HepG2 (cell line): ENCODE results near the gene GPAM. TPM values are rescaled to one million over a fixed set of nuclear protein-coding genes. Genes with fewer than 3 reads are reported as not detected.

Experiments used
- ATAC-seq: fragments of 200-7000 bp; cut with Tn5 transposase; 3 replicates; pipeline ENCODE4 v1.9.1; 2020; ENCODE audit warnings: mild to moderate bottlenecking, moderate library complexity
- BruUV-seq: library from RNA; stranded (reverse); fragments of 400-500 nt; replicated peaks from 2 replicates; lab custom pipeline; 2021; lab: Mats Ljungman, UMichigan
- CTCF ChIA-PET: fragments of 300-600 bp; formaldehyde crosslinking; extraction: SDS; loops from one replicate; lab custom pipeline; 2021; ENCODE audit warnings: low total read pairs, inconsistent platforms, low intra/inter-chr PET ratio; lab: Yijun Ruan, JAX
- POLR2A ChIA-PET: fragments of 350-600 bp; sonication (Branson Sonifier 250); formaldehyde crosslinking; loops from one replicate; lab custom pipeline; 2020; ENCODE audit warnings: antibody characterized with exemption, inconsistent platforms; lab: Yijun Ruan, JAX
- DNase-seq: peaks from one replicate; pipeline ENCODE4 v3.0.0-alpha.2; 2015; ENCODE audit warnings: low spot score
- FAIRE-seq: peaks from 3 replicates; lab custom pipeline; 2011; peaks lifted over from hg19 to GRCh38; lab: Jason Lieb, UNC
- H2AFZ ChIP-seq: one replicate; pipeline ENCODE4 v1.6.1; 2011; ENCODE audit warnings: low read length, inconsistent platforms
- H3K27ac ChIP-seq: fragments of 300-600 bp; 3 replicates; pipeline ENCODE4 v1.8.0; 2011; ENCODE audit warnings: mixed run types, mild to moderate bottlenecking, mixed read lengths, low read length, inconsistent platforms; ENCODE audit not compliant: insufficient read depth; ENCODE audit errors: extremely low read length
- H3K27me3 ChIP-seq, 2 experiments: fragments of 200-600 bp in 1 of 2; 2 replicates in 1 of 2; 3 replicates in 1 of 2; pipeline versions ENCODE4 v1.6.0 to v1.8.0; 2011; ENCODE audit warnings: low read length in 2 of 2, mild to moderate bottlenecking in 2 of 2, moderate library complexity in 2 of 2, inconsistent platforms in 1 of 2; ENCODE audit not compliant: insufficient read depth in 2 of 2, control insufficient read depth in 1 of 2
- H3K36me3 ChIP-seq, 2 experiments: fragments of 200-600 bp in 1 of 2; replicated peaks in 1 of 2; 2 replicates in 1 of 2; 3 replicates in 1 of 2; pipeline versions ENCODE4 v1.5.1 to v1.8.0; 2011; ENCODE audit warnings: low read length in 2 of 2, inconsistent platforms in 1 of 2; ENCODE audit not compliant: insufficient read depth in 2 of 2, control insufficient read depth in 1 of 2
- H3K4me1 ChIP-seq: 2 replicates; pipeline ENCODE4 v1.5.1; 2012; ENCODE audit warnings: low read length, inconsistent platforms; ENCODE audit not compliant: insufficient read depth
- H3K4me2 ChIP-seq: 2 replicates; pipeline ENCODE4 v1.6.0; 2011; ENCODE audit warnings: low read depth, low read length, inconsistent platforms
- H3K4me3 ChIP-seq, 3 experiments: fragments of 200-600 bp in 1 of 3; sonication (generic), shearing (Covaris generic) in 1 of 3; replicated peaks in 1 of 3; 2 replicates each; pipeline ENCODE4 v1.5.1; 2011 to 2016; ENCODE audit warnings: low read length in 3 of 3, inconsistent platforms in 2 of 3, low read depth in 2 of 3, mild to moderate bottlenecking in 2 of 3, control low read depth in 1 of 3, mixed read lengths in 1 of 3; ENCODE audit not compliant: insufficient read depth in 1 of 3
- H3K79me2 ChIP-seq: one replicate; pipeline ENCODE4 v1.6.1; 2011; ENCODE audit warnings: low read length, inconsistent platforms; ENCODE audit not compliant: insufficient read depth
- H3K9ac ChIP-seq: 2 replicates; pipeline ENCODE4 v1.6.0; 2011; ENCODE audit warnings: mild to moderate bottlenecking, low read depth, low read length, inconsistent platforms; ENCODE audit not compliant: insufficient read depth
- H3K9me3 ChIP-seq: 2 replicates; pipeline ENCODE4 v1.5.1; 2012; ENCODE audit warnings: mild to moderate bottlenecking, low read length
- H4K20me1 ChIP-seq: 2 replicates; pipeline ENCODE4 v1.6.0; 2011; ENCODE audit warnings: inconsistent platforms, mild to moderate bottlenecking, low read length, moderate library complexity; ENCODE audit not compliant: insufficient read depth
- BCL6 ChIP-seq: IDR thresholded peaks from 2 replicates; pipeline ENCODE4 v1.6.1; 2016; ENCODE audit warnings: missing genetic modification reagents, missing compliant biosample characterization
- ETV6 ChIP-seq: sonication (generic); formaldehyde crosslinking; conservative IDR thresholded peaks from 2 replicates; pipeline ENCODE4 v1.4.0; 2020; ENCODE audit warnings: missing genetic modification reagents
- FLYWCH1 ChIP-seq: sonication (generic); formaldehyde crosslinking; IDR thresholded peaks from 2 replicates; pipeline ENCODE4 v1.8.1; 2023; ENCODE audit warnings: mild to moderate bottlenecking, missing genetic modification reagents
- HDAC6 ChIP-seq: fragments of 200-600 bp; sonication (generic); IDR thresholded peaks from 2 replicates; pipeline ENCODE4 v1.7.0; 2017; ENCODE audit warnings: mild to moderate bottlenecking, antibody characterized with exemption, low read length, low read depth
- ISL2 ChIP-seq: sonication (generic); formaldehyde crosslinking; IDR thresholded peaks from 2 replicates; pipeline ENCODE4 v1.5.0; 2020; ENCODE audit warnings: missing genetic modification reagents
- RXRA ChIP-seq: sonication (generic); formaldehyde crosslinking; IDR thresholded peaks from 2 replicates; pipeline ENCODE4 v1.5.1; 2020; ENCODE audit warnings: missing genetic modification reagents
- SETDB1 ChIP-seq: sonication (generic); formaldehyde crosslinking; IDR thresholded peaks from 2 replicates; pipeline ENCODE4 v1.5.1; 2020; ENCODE audit warnings: missing genetic modification reagents, mild to moderate bottlenecking, borderline replicate concordance
- SMAD1 ChIP-seq: sonication (generic); formaldehyde crosslinking; IDR thresholded peaks from 2 replicates; pipeline ENCODE4 v1.4.0; 2020; ENCODE audit warnings: missing genetic modification reagents, low read depth, mild to moderate bottlenecking, borderline replicate concordance
- ZBTB3 ChIP-seq: sonication (generic); formaldehyde crosslinking; IDR thresholded peaks from 2 replicates; pipeline ENCODE4 v1.4.0; 2020; ENCODE audit warnings: low read depth, mild to moderate bottlenecking, moderate library complexity, missing genetic modification reagents, borderline replicate concordance
- ZFAT ChIP-seq: sonication (generic); formaldehyde crosslinking; conservative IDR thresholded peaks from 2 replicates; pipeline ENCODE4 v1.8.1; 2023; ENCODE audit warnings: missing genetic modification reagents, inconsistent platforms
- ZNF556 ChIP-seq: sonication (generic); formaldehyde crosslinking; IDR thresholded peaks from 2 replicates; pipeline ENCODE4 v1.4.0; 2020; ENCODE audit warnings: mild to moderate bottlenecking, missing genetic modification reagents, borderline replicate concordance
- ZNF839 ChIP-seq: sonication (generic); formaldehyde crosslinking; IDR thresholded peaks from 2 replicates; pipeline ENCODE4 v1.4.0; 2020; ENCODE audit warnings: missing genetic modification reagents, mild to moderate bottlenecking, borderline replicate concordance
- ZNF883 ChIP-seq: sonication (generic); formaldehyde crosslinking; IDR thresholded peaks from 2 replicates; pipeline ENCODE4 v1.5.1; 2020; ENCODE audit warnings: mild to moderate bottlenecking, missing genetic modification reagents; ENCODE audit errors: not compliant biosample characterization
- WGBS: methylation state at CpG from one replicate; pipeline ENCODE4 v1.1.6; 2017; ENCODE audit warnings: low lambda C conversion rate; 5-methylcytosine and 5-hydroxymethylcytosine counted together
- in situ Hi-C: cut with HindIII; loops from 2 replicates; pipeline ENCODE4 v1.10.0; 2017; ENCODE audit warnings: low pct_unique_long_range_greater_than_20kb; ENCODE audit not compliant: extremely low pct_ligation_motif_present
- intact Hi-C: fragments of 100-400 bp; cut with micrococcal nuclease; formaldehyde crosslinking; loops from one replicate; pipeline ENCODE4 v1.10.0; 2022; ENCODE audit not compliant: unreplicated experiment
- polyA plus RNA-seq, 8 experiments: library from polyadenylated mRNA; depleted of rRNA in 3 of 8; stranded (reverse) in 7 of 8; unstranded in 1 of 8; fragments of >200 nt; fragmentation: Illumina TruSeq in 4 of 8; extraction: Trizol in 4 of 8; gene quantifications; 2 replicates each; pipeline versions ENCODE4 v1.2.1 to v1.2.3, GENCODE V29; 2011 to 2016; ENCODE audit warnings: low read depth in 4 of 8, missing spikeins in 1 of 8, mixed read lengths in 1 of 8; ENCODE audit not compliant: insufficient read depth in 1 of 8
- total RNA-seq, 5 experiments: library from RNA; depleted of rRNA; stranded (reverse); fragments of >200 nt; fragmentation: Illumina TruSeq; extraction: Trizol; gene quantifications; 2 replicates each; pipeline ENCODE4 v1.2.3, GENCODE V29; 2016; ENCODE audit warnings: low read depth in 1 of 5
- TF ChIP-seq, protein P1 (sequence below): sonication (generic); formaldehyde crosslinking; IDR thresholded peaks from 2 replicates; pipeline ENCODE4 v1.5.0; 2020; ENCODE audit warnings: mild to moderate bottlenecking, missing genetic modification reagents
- TF ChIP-seq, protein P2 (sequence below): sonication (generic); formaldehyde crosslinking; IDR thresholded peaks from 2 replicates; pipeline ENCODE4 v1.8.0; 2023; ENCODE audit warnings: mild to moderate bottlenecking, missing genetic modification reagents
- TF ChIP-seq, protein P3 (sequence below): sonication (generic); formaldehyde crosslinking; IDR thresholded peaks from 2 replicates; pipeline ENCODE4 v1.5.1; 2020; ENCODE audit warnings: missing genetic modification reagents, mild to moderate bottlenecking, borderline replicate concordance
- TF ChIP-seq, protein P4 (sequence below): sonication (generic); formaldehyde crosslinking; IDR thresholded peaks from 2 replicates; pipeline ENCODE4 v1.5.0; 2020; ENCODE audit warnings: mild to moderate bottlenecking, missing genetic modification reagents

Gene GPAM
- total and polyA plus RNA-seq, 2 of the 13 experiments (the other 11 are each of a cell fraction or from before 2014, with no cell fraction given), result 36.8 to 140 TPM

GRCh38 chr10:112122827-112123226, 60.7 kb downstream of the GPAM start:
- no peak for TF ChIP-seq ZNF839 (CRISPR knock-in tag)
- no peak for TF ChIP-seq SETDB1
- TF ChIP-seq ZNF883 (CRISPR knock-in tag), result no peak
- no peak for TF ChIP-seq RXRA (CRISPR knock-in tag)
- TF ChIP-seq, protein P1, sequence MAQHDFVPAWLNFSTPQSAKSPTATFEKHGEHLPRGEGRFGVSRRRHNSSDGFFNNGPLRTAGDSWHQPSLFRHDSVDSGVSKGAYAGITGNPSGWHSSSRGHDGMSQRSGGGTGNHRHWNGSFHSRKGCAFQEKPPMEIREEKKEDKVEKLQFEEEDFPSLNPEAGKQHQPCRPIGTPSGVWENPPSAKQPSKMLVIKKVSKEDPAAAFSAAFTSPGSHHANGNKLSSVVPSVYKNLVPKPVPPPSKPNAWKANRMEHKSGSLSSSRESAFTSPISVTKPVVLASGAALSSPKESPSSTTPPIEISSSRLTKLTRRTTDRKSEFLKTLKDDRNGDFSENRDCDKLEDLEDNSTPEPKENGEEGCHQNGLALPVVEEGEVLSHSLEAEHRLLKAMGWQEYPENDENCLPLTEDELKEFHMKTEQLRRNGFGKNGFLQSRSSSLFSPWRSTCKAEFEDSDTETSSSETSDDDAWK (CRISPR knock-in tag), result no peak
- TF ChIP-seq, protein P2, sequence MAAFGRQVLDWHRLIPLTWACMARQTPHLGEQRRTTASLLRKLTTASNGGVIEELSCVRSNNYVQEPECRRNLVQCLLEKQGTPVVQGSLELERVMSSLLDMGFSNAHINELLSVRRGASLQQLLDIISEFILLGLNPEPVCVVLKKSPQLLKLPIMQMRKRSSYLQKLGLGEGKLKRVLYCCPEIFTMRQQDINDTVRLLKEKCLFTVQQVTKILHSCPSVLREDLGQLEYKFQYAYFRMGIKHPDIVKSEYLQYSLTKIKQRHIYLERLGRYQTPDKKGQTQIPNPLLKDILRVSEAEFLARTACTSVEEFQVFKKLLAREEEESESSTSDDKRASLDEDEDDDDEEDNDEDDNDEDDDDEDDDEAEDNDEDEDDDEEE (CRISPR knock-in tag), result no peak
- no peak for TF ChIP-seq ISL2 (CRISPR knock-in tag)
- TF ChIP-seq, protein P3, sequence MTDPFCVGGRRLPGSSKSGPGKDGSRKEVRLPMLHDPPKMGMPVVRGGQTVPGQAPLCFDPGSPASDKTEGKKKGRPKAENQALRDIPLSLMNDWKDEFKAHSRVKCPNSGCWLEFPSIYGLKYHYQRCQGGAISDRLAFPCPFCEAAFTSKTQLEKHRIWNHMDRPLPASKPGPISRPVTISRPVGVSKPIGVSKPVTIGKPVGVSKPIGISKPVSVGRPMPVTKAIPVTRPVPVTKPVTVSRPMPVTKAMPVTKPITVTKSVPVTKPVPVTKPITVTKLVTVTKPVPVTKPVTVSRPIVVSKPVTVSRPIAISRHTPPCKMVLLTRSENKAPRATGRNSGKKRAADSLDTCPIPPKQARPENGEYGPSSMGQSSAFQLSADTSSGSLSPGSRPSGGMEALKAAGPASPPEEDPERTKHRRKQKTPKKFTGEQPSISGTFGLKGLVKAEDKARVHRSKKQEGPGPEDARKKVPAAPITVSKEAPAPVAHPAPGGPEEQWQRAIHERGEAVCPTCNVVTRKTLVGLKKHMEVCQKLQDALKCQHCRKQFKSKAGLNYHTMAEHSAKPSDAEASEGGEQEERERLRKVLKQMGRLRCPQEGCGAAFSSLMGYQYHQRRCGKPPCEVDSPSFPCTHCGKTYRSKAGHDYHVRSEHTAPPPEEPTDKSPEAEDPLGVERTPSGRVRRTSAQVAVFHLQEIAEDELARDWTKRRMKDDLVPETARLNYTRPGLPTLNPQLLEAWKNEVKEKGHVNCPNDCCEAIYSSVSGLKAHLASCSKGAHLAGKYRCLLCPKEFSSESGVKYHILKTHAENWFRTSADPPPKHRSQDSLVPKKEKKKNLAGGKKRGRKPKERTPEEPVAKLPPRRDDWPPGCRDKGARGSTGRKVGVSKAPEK (CRISPR knock-in tag), result no peak
- no peak for TF ChIP-seq ETV6
- no peak for TF ChIP-seq HDAC6
- no peak for TF ChIP-seq SMAD1 (CRISPR knock-in tag)
- no peak for TF ChIP-seq ZNF556 (CRISPR knock-in tag)
- TF ChIP-seq FLYWCH1 (CRISPR knock-in tag), result no peak
- TF ChIP-seq ZBTB3 (CRISPR knock-in tag), result no peak
- TF ChIP-seq BCL6 (CRISPR knock-in tag), result no peak
- TF ChIP-seq, protein P4, sequence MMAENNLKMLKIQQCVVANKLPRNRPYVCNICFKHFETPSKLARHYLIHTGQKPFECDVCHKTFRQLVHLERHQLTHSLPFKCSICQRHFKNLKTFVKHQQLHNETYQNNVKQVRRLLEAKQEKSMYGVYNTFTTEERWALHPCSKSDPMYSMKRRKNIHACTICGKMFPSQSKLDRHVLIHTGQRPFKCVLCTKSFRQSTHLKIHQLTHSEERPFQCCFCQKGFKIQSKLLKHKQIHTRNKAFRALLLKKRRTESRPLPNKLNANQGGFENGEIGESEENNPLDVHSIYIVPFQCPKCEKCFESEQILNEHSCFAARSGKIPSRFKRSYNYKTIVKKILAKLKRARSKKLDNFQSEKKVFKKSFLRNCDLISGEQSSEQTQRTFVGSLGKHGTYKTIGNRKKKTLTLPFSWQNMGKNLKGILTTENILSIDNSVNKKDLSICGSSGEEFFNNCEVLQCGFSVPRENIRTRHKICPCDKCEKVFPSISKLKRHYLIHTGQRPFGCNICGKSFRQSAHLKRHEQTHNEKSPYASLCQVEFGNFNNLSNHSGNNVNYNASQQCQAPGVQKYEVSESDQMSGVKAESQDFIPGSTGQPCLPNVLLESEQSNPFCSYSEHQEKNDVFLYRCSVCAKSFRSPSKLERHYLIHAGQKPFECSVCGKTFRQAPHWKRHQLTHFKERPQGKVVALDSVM (CRISPR knock-in tag), result no peak
- no peak for TF ChIP-seq ZFAT (CRISPR knock-in tag)
- TF ChIP-seq, all 625 proteins: peak for 0
- FAIRE-seq (no peak), DNase-seq (no peak), ATAC-seq (no peak)
- Histone ChIP-seq H3K36me3 (no peaks in the 10 kb centered on the region; a peak in 2 of 5 replicates), H3K4me2 (no peak overlapping the region), H3K27me3 (no peaks in the 10 kb centered on the region), H3K9me3 (no peaks in the 10 kb centered on the region), H3K4me3 (no peak overlapping the region), H3K79me2 (no peaks in the 10 kb centered on the region), H4K20me1 (no peaks in the 10 kb centered on the region; the same call in 1 of the 2 replicates), H2AFZ (no peak overlapping the region), H3K4me1 (peaks cover 20% of the 10 kb centered on the region), H3K27ac (no peak overlapping the region), H3K9ac (no peak overlapping the region)
- ChIA-PET POLR2A (no interaction called here), CTCF (interaction anchor here (0.6 kb wide), 1 partner anchor 19 kb away, joined by 3 read pairs; no protein-coding TSS in a partner anchor)
- no TSS peak for BruUV-seq
- intact Hi-C loops (no loop called here), in situ Hi-C loops (no loop called here)
- 60% methylated on average over 4 of the region's 4 CpGs for WGBS
